ENCODE measurements around the gene FCRL4.

- TF ChIP-seq NFYB (IDR thresholded peaks at IDR 0.05; ENCODE audit: insufficient read depth, low read depth, low read length) (no peak), ELK1 (IDR thresholded peaks at IDR 0.05; ENCODE audit: low read depth, low read length) (no peak), BHLHE40 (IDR thresholded peaks at IDR 0.05; ENCODE audit: borderline replicate concordance in 1 of 2, low read depth in 2 of 2, low read length in 1 of 2) (no peak), CTCF (IDR thresholded peaks at IDR 0.05 in 2 of 3, conservative IDR thresholded peaks at IDR 0.05 in 1 of 3; ENCODE audit: control insufficient read depth in 2 of 3, extremely low read depth in 1 of 3, insufficient read depth in 1 of 3, low read depth in 3 of 3, low read length in 3 of 3) (no peak), GABPA (IDR thresholded peaks at IDR 0.05; ENCODE audit: low read depth) (no peak), STAT1 (conservative IDR thresholded peaks at IDR 0.05) (no peak)
These were observed 20.5 kb downstream of the FCRL4 start for GRCh38 chr1:157577420-157577819.
